GM21529 (cell line): ENCODE results near the gene CORO7.
A peak's percentile ranks its signal among the peaks of the same experiment; 100 is the strongest.

ENCODE experiments used
- ATAC-seq: cut with Tn5 transposase; IDR thresholded peaks from one replicate; pipeline ENCODE4 v1.9.1; 2021; ENCODE audit not compliant: unreplicated experiment

The CORO7 gene

DNA sequence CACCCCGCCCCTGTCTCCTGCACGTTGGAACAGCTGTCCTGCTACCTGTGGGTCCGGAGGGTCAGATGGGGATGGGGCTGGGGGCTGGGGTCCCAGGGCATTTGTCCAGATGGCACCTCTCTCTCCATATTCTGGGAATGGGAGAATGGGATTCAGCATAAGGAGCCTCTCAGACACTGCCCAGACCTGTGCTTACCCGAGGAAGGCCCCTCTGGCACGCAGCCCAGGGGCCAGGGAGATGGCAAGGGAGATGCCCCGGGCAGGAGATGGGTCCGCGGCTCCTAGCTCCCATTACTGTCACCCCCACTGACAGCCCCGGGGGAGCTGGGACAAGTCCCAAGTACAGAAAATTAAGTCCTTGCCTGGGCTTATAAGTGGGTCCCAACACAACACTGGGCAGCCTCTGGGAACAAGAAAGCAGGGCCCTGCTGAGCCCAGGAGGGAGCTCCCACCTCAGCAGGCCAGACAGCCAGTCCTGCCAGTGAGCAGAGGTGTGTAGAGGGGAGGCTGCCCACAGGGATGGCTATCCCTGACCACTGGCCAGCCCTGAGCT lies 43.0 kb downstream of the CORO7 start:
- no peak for ATAC-seq

DNA sequence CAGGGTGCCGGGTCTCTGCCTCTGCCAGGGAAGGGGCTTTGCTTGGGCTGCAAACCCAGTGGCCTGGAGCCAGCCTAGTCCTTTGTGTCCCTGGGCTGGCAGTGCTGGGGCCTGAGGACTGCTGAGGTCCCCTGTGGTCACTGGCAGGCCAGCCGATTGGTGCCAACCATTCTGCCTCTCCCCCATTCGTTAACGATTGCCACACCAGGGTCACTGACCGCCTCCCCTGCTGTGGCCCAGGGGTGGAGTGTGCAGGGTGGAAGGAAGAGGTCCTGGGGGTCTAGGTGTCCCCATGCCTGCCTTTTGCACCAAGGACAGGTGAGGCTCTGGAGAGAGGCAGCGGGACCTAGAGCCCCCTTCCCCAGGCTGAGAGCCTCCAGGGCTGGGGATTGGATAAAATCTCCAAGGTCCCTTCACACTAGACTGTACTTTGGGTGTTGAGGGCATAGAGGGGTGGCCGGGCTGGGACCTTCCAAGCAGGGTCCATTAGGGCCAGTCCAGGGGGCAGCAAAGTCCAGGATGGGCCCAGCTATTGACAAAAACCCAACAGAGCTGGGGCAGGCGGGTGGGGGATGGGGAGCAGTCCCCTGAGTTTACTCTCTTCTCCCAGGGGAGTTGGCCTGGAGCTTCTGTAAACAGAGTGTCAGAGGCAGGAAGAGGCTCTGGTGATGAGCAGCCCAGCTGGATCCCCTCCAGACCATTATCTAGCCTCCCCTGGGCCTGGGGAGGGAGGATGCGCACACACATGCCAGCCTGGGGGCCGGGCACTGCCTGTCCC lies 43.6 kb downstream of the CORO7 start:
- no peak for ATAC-seq

DNA sequence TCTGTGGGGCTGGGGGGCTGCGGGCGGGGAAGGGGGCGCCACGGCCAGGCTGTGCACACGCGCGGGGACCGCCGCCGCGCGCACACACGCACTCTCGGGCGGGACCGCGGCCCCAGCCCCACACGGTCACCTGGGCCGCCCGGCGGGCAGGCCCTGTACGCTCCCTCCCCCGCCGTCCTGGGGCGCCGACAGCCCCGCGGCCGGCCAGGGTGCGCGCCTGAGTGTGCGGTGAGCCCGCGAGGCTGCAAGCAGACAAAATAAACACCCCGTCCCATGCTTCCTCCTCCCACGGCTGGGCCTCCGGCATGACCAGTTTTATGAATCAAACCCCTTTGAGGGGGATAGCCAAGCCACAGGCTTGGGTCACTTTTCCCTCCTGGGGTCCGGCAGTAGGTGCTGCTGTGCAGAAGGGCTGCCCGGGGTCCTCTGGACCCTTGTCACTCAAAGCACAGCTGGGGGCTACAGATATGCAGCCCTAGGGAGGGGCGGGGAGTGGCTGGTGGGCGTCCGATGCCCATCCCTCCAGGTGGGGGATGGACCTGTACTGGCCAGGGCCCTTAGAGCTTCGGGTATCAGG lies 44.3 kb downstream of the CORO7 start:
- ATAC-seq: peak; percentile 45

DNA sequence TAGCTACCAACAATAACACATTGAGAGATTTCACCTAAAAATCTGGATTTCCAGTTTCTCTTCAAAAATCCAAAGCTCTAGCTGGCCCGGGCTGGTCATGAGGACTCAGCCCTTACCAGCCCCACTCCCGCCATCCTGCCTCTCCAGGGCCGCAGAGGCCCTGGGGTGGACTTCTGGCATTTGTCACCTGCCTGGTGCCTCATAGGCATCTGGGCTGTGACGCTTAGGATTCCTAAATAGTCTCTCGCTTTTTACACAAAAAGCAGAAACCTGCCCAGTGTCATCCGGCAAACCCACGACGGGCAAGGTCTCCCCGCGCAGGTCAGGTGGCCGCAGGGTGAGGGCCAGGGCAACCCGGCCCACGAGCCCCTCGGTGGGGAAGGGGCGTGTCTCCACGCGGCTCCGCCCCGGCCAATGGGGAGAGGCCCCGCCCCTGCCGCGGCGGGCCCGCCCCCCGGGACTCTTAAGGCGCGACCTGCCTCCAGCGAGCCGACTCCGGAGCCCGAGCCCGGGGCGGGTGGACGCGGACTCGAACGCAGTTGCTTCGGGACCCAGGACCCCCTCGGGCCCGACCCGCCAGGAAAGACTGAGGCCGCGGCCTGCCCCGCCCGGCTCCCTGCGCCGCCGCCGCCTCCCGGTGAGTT lies 44.9 kb downstream of the CORO7 start, which contains the start of gene VASN:
Gene VASN, plus strand, starts transcription at position 492 of the 644 bp plus-strand sequence. CDS start 9,030 bp downstream, outside the sequence.
- ATAC-seq: peak; percentile 76

DNA sequence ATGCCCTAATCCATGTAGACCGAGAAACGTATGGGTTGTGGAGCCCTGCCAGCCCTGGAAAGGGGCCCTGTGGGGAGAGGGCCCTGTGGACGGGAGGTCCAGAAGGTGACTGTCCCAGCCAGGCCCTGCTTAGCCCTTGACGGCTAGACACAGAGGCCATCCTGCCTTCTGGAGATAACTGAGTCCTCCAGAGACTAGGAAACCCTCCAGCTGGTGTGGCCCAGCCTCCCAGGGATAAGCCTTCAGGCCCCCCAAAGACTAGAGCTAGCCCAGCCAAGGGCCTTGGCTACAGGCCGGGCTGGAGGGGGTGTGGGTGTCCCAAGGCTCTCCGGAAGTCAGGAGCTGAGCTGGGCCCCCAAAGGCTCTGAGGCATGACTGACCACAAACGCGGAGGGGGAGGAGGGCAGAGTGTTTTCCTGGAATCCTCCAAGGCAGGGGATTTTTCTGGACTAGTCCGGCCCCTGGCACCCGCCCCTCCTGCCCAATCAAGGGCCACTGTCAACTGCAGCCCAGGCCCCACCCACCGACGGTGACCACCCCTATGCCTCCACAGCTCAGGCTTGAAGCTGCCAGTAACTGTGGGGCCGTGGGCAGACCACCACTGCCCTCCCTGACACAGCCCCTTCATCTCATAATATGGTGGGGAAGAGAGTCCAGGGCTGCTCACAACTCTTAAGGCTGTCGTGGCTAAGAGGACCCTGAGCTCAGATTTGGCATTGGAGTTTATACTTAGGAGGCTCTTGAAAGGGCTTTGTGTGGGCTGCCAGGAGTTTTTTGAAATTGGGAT lies 45.6 kb downstream of the CORO7 start:
- ATAC-seq: no peak

DNA sequence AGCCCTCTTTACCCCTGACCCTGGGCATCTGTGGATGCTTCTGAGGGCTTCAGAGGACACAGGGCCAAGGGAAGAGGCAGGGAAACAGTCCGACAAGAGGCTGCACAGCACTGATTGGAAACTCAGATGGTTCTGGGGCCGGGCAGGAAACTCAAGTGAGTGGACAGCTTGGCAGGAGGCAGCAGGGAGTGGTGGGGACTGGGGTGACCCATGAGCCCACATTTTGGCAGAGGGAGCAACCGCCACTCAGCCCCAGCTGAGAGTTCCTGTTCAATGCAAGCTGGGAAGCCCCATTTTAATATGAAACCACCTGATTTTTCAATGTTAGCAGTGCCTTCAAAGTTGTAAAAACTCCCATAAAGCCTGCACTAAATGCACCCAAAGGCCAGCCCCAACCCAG lies 46.2 kb downstream of the CORO7 start:
- ATAC-seq: no peak

DNA sequence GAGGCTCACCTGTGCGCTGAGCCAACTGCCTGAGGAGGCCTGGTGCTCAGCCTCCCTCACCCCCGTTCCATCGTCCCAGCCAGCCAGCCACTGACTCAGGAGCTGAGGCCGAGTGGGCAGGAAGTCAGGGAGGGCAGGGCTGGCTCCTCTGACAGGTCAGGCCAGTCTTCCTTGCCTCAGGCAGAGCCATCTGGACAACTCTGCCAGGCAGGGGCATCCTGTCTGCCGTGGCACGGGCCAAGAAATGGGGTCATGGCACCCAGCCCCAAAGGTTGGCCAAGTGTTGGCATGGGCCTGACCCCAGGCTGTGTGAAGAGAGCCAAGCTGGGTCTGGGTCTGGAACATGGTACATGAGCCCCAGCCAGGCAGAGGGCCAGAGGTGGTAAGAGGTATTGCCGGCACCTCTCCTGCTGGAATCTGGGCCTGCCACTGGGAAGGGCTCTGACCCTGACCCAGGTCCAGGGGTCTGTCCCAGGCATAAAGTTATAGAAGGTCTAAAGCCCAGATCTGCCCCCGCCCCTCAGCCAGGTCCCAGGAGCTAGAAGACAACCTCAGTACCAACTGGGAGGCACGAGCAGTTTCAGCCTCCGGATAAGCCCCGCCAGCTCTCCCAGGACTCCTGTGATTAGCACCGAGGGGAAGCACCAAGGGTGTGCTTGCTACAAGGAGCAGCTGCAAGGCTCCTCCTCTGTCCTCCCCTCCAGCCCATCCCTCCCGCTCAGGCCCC lies 47.2 kb downstream of the CORO7 start:
- no peak for ATAC-seq

DNA sequence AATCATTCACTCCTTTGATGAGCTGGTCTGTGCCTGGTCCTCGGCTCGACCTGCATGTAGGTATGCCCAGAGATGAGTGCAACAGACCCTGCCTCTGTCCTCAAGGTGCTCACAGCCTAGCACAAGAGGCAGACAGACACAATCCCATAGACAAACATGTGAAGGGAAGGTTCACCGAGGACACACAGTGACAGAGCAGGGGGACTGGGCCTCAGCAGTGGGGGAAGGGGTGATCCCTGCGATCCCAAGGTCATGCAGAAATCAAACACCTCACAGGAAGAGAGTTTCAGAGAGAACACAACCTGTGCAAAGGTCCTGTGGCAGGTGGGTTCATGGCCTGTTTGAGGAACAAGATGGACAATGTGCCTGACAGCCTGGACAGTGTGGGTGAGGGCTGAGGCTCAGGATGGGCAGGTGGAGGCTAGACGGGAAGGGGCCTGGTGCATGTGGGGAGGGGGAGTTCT lies 49.0 kb downstream of the CORO7 start:
- no peak for ATAC-seq

DNA sequence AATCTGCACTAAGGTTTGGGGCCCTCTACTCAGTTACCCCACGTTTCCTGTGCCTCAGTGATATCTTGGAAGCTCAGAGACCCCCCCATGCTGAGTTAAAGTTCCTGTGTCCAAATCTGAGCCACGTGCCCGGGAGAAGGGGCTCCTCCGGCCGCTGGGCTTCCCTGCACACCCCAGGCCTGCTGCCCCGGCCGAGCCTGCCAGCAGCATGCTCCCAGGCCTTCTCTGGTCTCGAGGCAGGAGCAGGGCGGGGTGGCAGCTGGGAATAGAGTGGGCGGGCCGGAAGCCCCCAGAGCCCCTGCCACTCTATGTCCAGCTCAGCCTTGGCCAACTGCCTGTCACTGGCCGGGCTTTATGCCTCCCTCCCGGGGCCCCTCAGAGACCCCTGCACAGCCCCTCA lies 50.4 kb downstream of the CORO7 start:
- ATAC-seq: no peak

DNA sequence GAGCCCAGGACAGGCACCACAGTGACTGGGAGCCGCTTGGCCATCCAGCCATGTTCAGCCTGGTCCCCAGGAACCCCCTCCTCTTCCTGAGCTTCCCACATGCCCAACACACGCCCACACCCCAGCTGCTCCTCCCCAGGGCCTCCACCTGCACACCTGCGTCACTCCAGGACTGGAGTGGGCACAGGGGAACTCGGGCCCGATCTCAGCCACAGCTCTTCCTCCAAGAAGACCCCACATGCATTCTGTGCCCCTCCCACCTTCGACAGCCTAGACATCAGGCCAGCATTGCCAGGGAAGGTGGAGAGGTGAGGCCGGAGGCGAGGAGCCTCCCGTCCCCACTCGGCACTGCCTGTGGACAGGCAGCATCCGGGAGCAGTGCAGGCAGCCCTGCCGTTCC lies 50.8 kb downstream of the CORO7 start:
- no peak for ATAC-seq

DNA sequence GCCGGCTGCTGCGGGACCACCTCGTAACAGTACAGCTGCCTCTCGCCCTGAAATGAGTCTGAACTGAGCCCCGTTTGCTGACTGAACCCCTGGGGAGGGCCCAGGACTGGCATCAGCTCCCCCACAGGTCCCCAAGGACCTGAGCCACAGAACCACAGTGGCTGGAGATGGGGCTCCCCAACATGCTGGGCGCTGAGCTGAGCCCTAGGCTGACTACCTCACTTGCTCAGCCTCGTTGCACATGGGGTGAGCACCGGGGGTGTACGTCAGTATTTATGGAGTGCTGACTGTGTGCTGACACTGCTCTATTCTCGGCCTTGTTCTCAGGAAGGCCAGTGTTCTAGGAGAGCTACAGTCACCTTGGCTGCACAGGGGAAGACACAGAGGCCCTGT lies 51.4 kb downstream of the CORO7 start:
- ATAC-seq: peak; percentile 73

DNA sequence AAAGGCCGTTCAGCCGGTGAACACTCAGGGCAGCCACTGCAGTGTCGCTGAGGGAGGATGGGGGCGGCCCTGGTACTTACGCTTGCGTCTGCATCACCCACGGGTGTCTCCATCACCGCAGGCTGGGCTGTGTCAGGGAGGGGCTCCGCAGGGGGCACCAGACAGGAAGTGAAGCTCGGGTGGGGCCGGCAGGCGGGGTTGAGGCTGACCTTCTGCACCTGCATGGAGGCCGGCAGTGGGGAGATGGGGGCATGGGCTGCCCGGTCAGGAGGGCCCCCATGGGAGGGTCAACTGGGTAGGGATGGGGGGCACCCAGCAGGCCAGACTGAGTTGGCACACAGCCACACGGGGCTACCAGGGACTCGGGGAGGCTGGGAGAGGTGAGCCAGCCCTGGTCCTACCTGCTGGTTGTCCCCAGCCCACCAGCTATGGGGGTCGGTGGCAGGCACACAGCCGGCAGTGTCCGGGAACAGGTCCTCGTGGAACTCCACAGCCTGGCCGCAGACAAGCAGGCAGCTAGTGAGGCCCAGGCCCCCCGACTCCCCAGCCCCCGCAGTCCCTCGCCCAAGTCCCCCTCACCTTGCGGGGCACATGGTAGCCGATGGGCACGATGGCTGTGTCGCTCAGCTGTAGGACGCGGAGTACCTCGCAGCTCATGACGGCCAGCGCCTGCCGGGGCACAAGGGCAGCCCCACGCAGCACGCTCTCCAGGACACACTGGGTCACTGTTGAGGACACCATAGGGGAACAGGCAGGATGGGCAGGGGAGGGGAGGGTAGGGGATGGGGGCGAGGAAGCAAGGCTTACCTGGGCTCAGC lies 52.0 kb downstream of the CORO7 start:
- no peak for ATAC-seq

DNA sequence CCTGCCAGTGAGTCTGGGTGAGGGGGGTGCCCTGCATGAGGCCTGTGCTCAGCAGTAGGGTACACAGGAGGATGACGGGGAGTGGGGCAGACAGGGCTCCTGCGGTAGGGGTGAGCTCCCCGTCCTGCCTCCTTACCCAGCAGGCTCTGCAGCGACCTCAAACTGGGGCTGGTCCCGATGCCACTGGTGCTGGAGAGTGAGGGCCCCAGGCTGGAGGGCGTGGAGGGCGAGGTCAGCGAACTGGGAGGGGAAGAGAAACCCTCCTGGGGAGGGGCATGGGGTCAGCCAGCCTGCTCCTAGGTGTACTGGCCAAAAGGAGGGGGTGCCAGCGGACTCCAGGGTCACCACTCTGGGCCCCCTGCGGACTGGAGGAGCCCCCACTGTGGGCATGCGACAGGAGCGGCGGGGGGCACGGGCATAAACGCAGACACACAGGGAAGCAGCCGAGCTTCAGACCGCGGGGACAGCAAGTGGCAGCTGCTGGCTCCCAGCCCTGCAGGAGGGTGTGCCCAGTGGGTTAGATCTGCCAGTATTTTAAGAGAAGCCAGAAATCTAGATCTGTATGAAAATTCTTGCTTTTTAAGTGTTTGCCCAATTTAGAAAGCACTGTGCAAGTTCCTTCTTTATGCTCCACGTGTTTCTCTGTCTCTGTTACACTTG lies 53.8 kb downstream of the CORO7 start:
- no peak for ATAC-seq

DNA sequence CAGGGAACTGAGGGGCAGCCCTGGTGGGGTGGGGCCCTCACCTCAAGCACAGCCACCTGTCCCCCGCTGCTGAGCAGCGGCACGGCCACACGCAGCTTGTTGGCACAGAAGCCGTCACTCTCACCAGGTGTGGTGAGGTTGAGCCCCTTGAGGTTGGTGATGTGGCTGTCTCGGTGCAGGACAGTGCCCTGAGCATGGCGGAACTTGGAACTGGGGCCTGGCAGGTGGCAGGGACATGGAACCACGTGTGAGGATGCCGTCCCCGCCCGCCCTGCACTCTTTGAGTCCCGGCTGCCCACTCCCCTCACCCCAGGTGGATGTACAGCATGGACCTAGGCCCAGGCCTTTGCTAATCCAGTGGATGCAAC lies 54.5 kb downstream of the CORO7 start:
- ATAC-seq: no peak

DNA sequence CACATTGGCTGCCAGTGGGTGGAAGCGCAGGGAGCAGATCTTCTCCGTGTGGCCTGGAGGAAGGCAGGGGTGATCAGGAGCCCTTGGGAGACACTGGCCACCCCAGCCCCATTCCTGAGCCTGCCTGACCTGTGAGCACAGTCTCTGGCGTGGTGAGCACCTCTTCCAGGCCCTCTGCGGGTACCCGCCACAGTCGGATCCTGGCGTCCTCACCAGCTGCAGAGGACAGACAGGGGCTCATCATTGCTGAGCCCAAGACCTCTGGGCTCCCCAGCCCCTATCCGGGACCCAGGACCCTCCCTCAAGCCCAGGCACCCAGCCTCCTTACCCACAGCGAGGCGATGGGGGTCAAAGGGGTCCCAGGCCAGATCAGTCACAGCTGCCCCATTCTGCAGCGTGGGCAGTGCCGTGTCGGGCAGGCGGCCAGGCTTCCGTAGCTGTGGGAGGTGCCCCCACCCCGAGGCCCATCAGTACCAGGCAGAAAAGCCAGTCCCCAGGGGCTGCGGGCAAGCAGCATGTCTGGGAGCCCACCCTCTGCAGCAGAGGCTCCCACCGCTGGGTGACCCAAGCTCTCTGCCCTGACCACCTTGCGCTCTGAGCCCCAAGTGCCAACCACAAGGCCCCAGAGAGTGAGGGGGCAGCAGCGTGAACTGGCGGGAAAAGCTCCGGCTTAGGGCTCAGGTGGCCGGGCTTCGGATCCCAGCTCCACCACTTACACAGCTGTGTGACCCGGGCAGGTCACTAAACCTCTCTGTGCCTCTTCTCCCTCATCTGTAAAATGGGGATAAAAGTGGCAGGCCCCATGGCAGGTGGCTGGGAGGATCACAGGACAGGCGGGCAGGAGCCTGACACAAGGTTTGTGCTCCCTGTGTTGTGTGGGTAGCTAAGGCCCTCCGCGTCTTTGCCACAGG lies 55.1 kb downstream of the CORO7 start:
- no peak for ATAC-seq

DNA sequence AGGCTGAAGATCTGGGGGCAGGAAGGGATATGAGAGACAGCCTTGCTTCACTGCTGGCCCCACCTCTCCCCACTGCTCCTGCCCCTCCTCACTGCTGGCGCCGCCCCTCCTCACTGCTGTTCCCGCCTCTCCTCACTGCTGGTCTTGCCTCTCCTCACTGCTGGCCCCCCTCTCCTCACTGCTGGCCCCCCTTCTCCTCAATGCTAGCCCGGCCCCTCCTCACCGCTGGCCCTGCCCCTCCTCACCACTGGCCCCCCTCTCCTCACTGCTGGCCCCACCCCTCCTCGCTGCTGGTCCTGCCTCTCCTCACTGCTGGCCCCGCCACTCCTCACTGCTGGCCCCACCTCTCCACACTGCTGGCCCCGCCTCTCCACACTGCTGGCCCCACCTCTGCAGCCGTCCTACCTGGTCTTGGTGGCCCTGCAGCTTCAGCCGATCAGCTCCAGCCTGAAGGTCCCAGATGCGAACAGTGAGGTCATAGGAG lies 55.8 kb downstream of the CORO7 start:
- ATAC-seq: no peak

DNA sequence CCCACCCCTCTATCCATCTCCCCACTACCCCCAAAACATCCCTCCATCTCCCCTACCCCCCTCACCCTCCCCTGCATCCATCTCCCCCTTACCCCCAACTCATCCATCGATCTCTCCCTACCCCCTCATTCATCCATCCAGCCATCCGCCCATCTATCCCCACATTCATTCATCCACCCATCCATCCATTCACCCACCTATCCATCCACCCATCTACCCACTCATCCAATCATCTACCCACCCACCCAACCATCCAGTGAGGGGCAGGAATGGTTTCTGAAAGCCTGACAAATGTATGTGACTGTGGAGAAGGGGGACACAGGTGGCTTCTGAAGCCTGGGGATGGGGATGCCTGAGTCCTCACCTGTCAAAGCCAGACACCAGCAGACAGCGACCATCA lies 56.5 kb downstream of the CORO7 start:
- no peak for ATAC-seq
